Measurements from ENCODE around the gene WFDC1. TPM values are rescaled to one million over a fixed set of nuclear protein-coding genes. Genes with fewer than 3 reads are reported as not detected.
"Not testable (repeated sequence)": the region's sequence is repeated elsewhere in the genome, so short reads cannot be mapped to it uniquely, and the experiment has no call there.

WFDC1 gene
- polyA plus RNA-seq, 1 donor, result 1.1 TPM

DNA sequence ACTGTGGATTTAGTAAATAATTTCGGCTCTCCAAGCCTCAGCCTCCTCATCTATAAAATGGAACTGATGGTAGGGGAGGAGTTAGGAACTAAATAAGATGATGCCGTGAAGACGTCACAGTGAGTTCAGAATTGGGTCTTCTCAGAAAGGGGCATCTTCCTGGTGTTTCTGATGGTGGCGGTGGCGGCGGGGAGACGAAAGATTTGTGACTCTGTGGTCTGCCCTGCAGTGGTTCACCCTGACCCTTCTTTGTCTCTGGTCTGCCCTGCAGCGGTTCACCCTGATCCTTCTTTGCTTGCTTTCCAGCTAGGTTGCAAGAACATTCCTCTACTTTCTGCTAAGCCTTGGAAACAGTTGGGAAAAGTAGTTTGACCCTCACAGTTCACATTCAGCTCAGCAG is 34.3 kb downstream of the WFDC1 start:
- no peak for DNase-seq

DNA sequence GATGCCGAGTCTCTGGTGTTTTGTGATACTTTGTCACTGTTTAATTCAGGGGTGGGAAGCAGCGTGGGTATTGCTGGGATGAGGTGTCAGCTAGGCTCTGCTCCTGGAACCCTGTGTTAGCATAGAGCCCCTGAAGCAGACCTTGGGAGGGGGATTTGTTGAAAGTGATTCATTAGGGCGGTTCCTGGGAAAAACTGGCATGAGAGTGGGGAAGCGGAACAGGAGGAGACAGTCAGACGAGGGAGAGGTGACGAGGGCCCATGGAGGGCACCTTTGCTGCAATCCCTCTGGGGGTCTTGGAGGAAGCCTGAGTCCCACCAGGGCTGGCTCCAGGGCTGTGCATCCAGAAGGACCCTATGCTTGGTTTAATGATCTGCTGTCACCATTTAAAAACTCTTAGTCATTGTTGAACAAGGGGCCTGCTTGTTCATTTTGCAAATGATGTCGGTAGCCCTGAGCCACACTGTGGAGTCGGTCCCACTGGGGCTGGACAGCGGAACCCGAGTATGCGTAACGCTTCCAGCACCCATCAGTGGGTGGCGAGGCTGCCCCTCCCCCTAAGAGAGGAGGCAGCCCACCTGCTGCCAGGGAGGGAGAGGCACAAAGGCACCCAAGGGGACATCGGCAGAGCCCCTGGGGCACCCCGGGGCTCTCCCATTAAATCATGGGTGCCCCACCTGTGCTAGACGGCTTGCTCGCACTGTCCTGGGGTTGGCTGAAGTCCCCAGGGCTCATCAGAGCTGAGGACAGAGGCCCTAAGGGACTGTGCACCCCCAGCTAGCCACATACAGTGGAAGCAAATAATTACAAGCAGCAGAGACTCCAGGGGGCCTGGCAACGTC is 35.4 kb downstream of the WFDC1 start:
- DNase-seq, result no peak

GRCh38 chr16:84330685-84331050 is 36.0 kb downstream of the WFDC1 start:
- DNase-seq, result no peak

DNA sequence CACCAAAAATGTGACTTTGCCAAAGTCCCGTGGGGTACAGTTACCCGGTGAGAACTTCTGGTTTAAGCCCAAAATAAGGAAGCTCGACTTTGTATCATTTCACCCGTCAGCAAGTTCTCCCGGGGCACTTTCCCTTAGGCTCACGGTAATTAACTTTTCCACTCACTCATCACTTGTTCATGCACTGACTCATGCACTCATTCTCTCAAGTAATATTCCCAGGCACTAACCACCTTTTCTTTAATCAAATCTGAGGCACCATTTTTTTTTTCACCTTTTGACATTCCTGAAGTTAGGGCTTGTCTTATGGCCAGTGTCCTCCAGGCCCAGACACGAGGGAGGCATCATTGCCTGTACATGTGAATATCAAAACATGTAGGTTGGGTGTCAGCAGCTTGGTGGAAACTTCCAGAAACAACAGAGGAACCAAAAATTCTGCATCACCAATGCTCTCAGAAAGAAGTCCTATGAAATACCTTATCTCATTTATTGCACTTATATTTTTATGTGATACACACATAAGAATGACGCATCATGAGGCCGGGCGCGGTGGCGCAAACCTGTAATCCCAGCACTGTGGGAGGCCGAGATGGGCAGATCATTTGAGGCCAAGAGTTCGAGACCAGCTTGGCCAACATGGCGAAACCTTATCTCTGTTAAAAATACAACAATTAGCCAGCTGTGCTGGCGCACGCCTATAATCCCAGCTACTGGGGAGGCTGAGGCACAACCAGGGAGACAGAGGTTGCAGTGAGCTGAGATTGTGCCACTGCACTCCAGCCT is 37.5 kb downstream of the WFDC1 start:
- DNase-seq, result no peak

- no peak for DNase-seq
Measured at GRCh38 chr16:84332975-84333684, 38.5 kb downstream of the WFDC1 start.

GRCh38 chr16:84334058-84334457 is 39.4 kb downstream of the WFDC1 start:
- no peak for DNase-seq

GRCh38 chr16:84334482-84334881 is 39.8 kb downstream of the WFDC1 start:
- DNase-seq, result no peak

DNA sequence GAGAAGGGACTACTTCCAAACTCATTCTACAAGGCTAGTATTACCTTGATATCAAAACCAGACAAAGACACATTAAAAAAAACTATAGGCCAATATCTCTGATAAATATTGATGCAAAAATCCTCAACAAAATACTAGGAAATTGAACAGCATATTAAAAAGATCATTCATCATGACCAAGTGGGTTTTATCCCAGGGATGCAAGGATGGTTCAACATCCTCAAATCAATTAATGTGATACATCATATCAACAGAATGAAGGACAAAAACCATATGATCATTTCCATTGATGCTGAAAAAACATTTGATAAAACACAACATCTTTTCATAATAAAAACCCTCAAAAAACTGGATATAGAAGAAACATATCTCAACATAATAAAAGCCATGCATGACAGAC is 42.6 kb downstream of the WFDC1 start:
- not testable (repeated sequence) for DNase-seq

DNA sequence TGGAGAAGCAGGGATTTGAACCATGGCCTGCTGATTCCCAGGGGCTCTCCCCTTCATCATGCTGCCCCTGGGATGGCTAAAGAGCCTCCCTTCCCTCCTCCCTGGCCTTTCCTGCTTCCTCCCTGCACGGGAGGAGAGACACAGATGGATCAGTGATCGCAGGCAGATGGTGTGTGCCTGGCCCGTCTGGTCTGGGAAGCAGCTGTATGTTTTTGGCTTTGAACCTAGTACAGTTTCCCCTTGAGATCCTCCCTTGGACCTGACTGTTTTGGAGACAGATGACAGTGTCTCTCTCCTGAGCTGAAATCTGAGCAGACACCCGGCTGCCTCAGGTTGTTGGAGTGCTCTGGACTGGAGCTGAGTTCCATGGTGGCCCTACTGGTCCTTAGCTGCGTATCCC is 44.6 kb downstream of the WFDC1 start:
- DNase-seq, result peak; percentile 32

DNA sequence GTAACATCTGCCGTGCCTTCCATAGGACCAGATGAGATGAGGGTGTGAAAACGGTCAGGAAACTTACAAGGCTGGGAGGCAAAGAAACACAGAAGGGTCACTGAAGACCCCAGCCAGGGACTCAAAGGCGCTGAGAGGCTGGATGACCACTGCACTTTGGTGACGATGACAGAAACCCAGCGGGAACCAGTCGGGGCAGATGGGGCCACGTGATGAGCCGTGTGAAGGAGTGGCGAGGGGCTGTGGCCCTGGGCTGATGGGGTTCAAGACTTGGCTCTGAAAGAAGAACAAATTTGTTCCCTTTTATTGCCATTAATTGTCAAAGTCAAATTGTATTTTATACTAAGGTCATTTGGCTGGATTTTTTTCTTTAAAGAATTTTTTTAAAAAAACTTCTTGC is 45.1 kb downstream of the WFDC1 start:
- DNase-seq, result no peak

GRCh38 chr16:84340325-84341040 is 45.8 kb downstream of the WFDC1 start:
- DNase-seq, result no peak

DNA sequence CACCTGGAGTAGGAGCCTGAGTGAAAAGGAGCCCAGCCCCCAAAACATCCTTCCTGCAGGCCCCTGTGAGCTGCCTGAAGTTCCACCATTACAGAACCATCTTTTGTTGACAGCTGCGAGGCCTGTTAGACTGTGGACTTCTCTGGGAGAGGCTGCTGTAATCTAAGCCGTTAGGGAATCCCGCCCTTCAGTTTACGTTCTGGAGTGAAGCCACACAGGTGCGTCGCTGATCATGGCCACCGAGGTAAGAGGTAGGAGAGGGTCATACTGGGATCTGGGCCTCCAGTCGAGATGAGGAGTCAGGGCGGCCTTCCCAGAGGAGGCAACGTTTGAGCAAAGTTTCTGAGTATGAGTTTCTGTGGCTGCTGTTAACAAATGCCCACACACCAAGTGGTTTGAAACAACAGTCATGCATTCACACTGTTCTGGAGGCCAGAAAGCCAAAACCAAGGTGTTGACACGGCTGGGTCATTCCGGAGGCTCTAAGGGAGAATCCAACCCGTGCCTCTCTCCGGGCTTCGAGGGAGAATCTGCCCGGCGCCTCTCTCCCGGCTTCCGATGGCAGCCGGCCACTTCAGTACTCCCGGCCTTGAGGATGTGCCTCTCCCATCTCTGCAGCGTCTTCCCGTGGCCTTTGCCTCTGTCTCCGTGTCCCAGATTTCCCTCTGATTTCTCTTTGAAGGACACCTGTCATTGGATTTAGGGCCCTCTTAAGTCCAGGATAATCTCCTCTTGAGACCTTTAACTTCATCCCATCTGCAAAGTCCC is 47.0 kb downstream of the WFDC1 start:
- DNase-seq, result no peak

DNA sequence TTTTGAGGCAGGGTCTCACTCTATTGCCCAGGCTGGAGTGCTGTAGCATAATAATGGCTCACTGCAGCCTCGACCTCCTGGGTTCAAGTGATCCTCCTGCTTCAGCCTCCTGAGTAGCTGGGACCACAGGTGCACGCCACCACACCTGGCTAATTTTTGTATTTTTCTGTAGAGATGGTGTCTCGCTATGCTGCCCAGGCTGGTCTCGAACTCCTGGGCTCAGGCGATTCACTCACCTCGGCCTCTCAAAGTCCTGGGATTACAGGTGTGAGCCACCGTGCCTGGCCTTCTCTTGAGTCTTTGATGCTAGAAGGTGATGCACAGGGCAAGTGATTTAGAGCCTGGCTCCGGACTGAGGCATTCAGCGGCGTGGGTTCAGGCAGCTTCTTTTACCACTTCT is 49.1 kb downstream of the WFDC1 start:
- not testable (repeated sequence) for DNase-seq

DNA sequence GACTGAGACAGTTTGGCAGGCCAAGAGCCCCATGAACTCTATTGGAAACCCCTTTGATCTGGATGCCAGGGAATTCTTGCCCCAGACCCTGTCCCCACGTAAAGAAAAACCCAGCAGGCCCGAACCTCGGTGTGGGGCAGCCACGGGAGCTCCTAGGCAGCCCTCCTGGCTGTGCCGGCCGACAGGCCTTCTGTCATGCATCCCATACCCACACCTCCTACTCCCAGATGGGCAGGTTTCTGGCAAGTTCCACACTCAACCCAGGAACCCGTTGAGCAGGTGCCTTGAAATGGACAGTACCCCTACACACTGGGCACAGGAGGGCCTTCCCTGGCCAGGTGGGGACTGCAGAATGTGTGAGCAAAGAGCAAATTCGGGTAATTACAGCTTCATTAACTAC is 50.1 kb downstream of the WFDC1 start:
- no peak for DNase-seq

DNA sequence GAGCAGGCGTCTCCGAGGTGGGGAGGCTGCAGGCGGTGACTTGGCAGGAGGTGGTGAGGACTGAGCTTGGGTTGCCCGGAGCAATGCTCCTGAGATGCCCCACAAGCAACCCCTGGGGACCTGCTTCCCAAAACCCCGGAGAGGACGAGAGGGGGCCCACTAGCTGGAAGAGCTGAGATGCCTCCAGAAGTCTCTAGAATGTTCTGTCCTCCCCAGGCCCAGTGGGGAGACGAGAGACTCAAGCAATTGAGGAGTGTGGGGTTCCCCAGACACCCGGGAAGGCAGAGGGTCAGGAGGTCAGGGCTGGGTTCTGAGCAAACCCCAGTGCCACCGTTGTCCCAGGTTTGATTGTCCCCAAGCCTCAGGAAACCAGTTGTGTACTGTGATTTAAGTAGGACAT is 52.5 kb downstream of the WFDC1 start:
- no peak for DNase-seq

DNA sequence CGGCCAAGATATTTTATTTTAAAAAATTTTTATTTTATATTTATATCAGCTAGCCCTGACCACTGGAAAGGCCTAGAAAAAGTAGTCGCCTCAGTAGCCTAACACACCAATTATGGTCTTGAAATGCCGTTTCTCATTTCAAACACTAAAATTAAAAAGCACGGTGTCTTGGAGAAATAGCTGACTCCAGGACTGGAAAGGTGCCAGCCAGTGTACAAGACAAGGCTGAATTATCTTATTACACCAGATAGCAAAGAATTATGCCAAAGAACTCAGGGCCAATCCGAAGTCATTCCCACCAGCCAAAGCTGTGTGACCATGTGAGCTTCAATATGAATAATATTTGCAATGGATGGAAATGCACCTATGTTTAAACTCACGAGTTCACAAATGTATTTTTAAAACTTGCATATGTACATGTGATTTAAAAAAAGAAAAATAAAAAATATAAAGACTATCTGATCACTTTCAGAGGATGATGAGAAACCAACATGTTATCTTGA is 53.8 kb downstream of the WFDC1 start:
- no peak for DNase-seq

DNA sequence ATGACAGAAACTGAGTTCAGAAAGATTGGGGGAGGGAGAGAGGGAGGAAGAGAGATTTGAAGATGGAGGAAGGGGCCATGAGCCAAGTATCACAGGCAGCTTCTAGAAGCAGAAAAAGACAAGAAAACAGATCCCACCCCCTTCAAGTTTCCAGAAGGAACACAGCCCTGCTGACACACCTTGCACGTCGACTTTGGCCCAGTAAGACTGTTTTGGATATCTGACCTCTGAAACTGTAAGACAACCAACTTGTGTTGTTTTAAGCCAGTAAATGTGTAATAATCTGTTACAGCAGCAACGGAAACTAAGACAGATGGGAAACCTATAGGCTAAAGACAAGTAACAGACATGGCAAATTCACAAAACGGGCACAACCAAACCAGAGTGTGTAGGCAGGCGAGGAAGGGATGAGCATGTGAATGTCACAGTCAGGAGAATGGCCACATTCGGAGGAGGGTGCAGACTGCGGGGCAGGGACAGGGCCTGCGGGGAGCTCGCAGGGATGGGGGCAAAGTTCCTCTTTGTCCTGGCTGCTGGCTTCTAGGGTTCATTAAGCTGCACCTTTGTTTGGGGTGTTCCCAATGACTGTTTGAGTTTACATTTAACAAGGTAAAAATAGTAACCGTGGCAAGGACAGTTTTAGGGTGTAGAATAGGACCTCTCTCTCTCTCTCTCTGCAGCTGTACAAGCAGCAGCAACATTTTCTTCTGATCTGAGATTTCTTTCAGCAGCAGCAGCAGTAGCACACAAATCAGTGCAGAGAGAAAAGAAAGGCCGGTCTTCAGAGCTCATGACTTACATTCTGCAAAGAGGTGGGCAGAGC is 55.4 kb downstream of the WFDC1 start:
- DNase-seq, result no peak

GRCh38 chr16:84350685-84351400 is 56.2 kb downstream of the WFDC1 start:
- DNase-seq, result no peak

DNA sequence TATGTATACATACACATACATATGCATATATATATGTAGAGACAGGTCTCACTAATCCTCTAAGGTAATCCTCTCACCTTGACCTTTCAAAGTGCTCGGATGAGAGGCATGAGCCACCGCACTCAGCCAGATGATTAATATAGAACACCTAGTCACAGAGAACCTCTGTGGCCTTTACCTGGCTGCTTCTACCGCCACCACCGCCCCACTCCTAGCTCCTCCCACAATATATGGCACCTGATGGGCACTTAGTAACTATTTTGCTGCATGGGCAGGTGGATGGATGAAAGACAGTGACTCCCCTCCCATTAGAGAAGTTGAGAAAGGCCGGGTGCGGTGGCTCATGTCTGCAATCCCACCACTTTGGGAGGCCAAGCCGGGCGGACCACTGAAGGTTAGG is 57.0 kb downstream of the WFDC1 start:
- DNase-seq, result no peak

GRCh38 chr16:84354306-84354705 is 59.6 kb downstream of the WFDC1 start:
- no peak for DNase-seq

Data from hindlimb muscle (tissue), 1 donor.